Activated naive CD8-positive, alpha-beta T cell treated with anti-CD3 and anti-CD28 coated beads for 36 hours (primary cell): ENCODE results near the gene MAP3K10. TPM values are rescaled to one million over a fixed set of nuclear protein-coding genes. Genes with fewer than 3 reads are reported as not detected.

Experiments
- DNase-seq: peaks from one replicate; pipeline ENCODE4 v3.0.0; 2021
- H3K27ac Mint-ChIP-seq: one replicate; pipeline ENCODE4 v1.8.0; 2022; ENCODE audit warnings: mild to moderate bottlenecking, moderate library complexity, mixed read lengths
- H3K27me3 Mint-ChIP-seq: one replicate; pipeline ENCODE4 v1.8.0; 2022; ENCODE audit warnings: mild to moderate bottlenecking, mixed read lengths
- H3K36me3 Mint-ChIP-seq: one replicate; pipeline ENCODE4 v1.8.0; 2021; ENCODE audit warnings: mild to moderate bottlenecking, mixed read lengths
- H3K4me1 Mint-ChIP-seq: one replicate; pipeline ENCODE4 v1.8.0; 2021; ENCODE audit warnings: mixed read lengths
- H3K4me3 Mint-ChIP-seq: one replicate; pipeline ENCODE4 v1.8.0; 2022; ENCODE audit warnings: mild to moderate bottlenecking, moderate library complexity, mixed read lengths
- H3K9me3 Mint-ChIP-seq: one replicate; pipeline ENCODE4 v1.8.0; 2022; ENCODE audit warnings: mixed read lengths
- total RNA-seq, 2 experiments: library from RNA; stranded (reverse); gene quantifications; one replicate each; pipeline ENCODE4 v1.2.3, GENCODE V29; 2021

MAP3K10 gene
- total RNA-seq, 2 experiments from 2014 or later: 8.3 to 9.3 TPM

- Mint-ChIP-seq H3K36me3 (no peaks in the 10 kb centered on the region), H3K27me3 (peaks cover 5% of the 10 kb centered on the region), H3K4me1 (peaks cover 20% of the 10 kb centered on the region), H3K27ac (no peak overlapping the region), H3K4me3 (no peak overlapping the region), H3K9me3 (no peaks in the 10 kb centered on the region)
- no peak for DNase-seq
Observed at GRCh38 chr19:40232479-40232878, 41.3 kb downstream of the MAP3K10 start.

- DNase-seq: no peak
- Mint-ChIP-seq H3K27me3 (no peaks in the 10 kb centered on the region), H3K4me1 (peaks cover 17% of the 10 kb centered on the region), H3K27ac (no peak overlapping the region), H3K36me3 (peaks cover 3% of the 10 kb centered on the region), H3K9me3 (no peaks in the 10 kb centered on the region), H3K4me3 (no peak overlapping the region)
Observed at GRCh38 chr19:40232949-40233810, 42.0 kb downstream of the MAP3K10 start.

- H3K9me3 Mint-ChIP-seq: no peaks in the 10 kb centered on the region
- H3K36me3 Mint-ChIP-seq: peaks cover 3% of the 10 kb centered on the region
- H3K4me3 Mint-ChIP-seq: no peak overlapping the region
- peaks cover 14% of the 10 kb centered on the region for H3K4me1 Mint-ChIP-seq
- H3K27ac Mint-ChIP-seq: no peak overlapping the region
- DNase-seq: no peak
- no peaks in the 10 kb centered on the region for H3K27me3 Mint-ChIP-seq
Observed at GRCh38 chr19:40233811-40234389, 42.7 kb downstream of the MAP3K10 start.

- H3K4me3 Mint-ChIP-seq: no peak overlapping the region
- no peaks in the 10 kb centered on the region for H3K27me3 Mint-ChIP-seq
- H3K4me1 Mint-ChIP-seq: peaks cover 7% of the 10 kb centered on the region
- no peak overlapping the region for H3K27ac Mint-ChIP-seq
- DNase-seq: no peak
- no peaks in the 10 kb centered on the region for H3K9me3 Mint-ChIP-seq
- H3K36me3 Mint-ChIP-seq: peaks cover 3% of the 10 kb centered on the region
Observed at GRCh38 chr19:40234429-40235237, 43.4 kb downstream of the MAP3K10 start.

GRCh38 chr19:40235238-40236025 is 44.2 kb downstream of the MAP3K10 start:
- DNase-seq: no peak
- no peaks in the 10 kb centered on the region for H3K9me3 Mint-ChIP-seq
- H3K27me3 Mint-ChIP-seq: no peaks in the 10 kb centered on the region
- H3K27ac Mint-ChIP-seq: no peak overlapping the region
- H3K36me3 Mint-ChIP-seq: peaks cover 3% of the 10 kb centered on the region
- H3K4me3 Mint-ChIP-seq: no peak overlapping the region
- H3K4me1 Mint-ChIP-seq: no peaks in the 10 kb centered on the region

- Mint-ChIP-seq H3K36me3 (peaks cover 3% of the 10 kb centered on the region), H3K27me3 (no peaks in the 10 kb centered on the region)
Observed at GRCh38 chr19:40236026-40236355, 44.8 kb downstream of the MAP3K10 start.

GRCh38 chr19:40236366-40236765 is 45.1 kb downstream of the MAP3K10 start:
- Mint-ChIP-seq H3K4me3 (no peak overlapping the region), H3K36me3 (peaks cover 3% of the 10 kb centered on the region)

More at GRCh38 chr19:40236026-40236355, 44.8 kb downstream of the MAP3K10 start:
- H3K4me3 Mint-ChIP-seq: no peak overlapping the region
- no peak for DNase-seq
- no peaks in the 10 kb centered on the region for H3K4me1 Mint-ChIP-seq
- H3K27ac Mint-ChIP-seq: no peak overlapping the region
- no peaks in the 10 kb centered on the region for H3K9me3 Mint-ChIP-seq

GRCh38 chr19:40237791-40238190 is 46.6 kb downstream of the MAP3K10 start:
- Mint-ChIP-seq H3K4me1 (no peaks in the 10 kb centered on the region), H3K27ac (no peak overlapping the region), H3K36me3 (peaks cover 3% of the 10 kb centered on the region), H3K9me3 (no peaks in the 10 kb centered on the region), H3K27me3 (no peaks in the 10 kb centered on the region), H3K4me3 (no peak overlapping the region)
- no peak for DNase-seq

More at GRCh38 chr19:40236366-40236765, 45.1 kb downstream of the MAP3K10 start:
- Mint-ChIP-seq H3K27me3 (no peaks in the 10 kb centered on the region), H3K4me1 (no peaks in the 10 kb centered on the region), H3K9me3 (no peaks in the 10 kb centered on the region), H3K27ac (no peak overlapping the region)
- DNase-seq: no peak

GRCh38 chr19:40238775-40239174 is 47.5 kb downstream of the MAP3K10 start:
- Mint-ChIP-seq H3K4me1 (no peaks in the 10 kb centered on the region), H3K27ac (no peak overlapping the region), H3K36me3 (peaks cover 3% of the 10 kb centered on the region), H3K27me3 (no peaks in the 10 kb centered on the region), H3K4me3 (no peak overlapping the region), H3K9me3 (no peaks in the 10 kb centered on the region)
- DNase-seq: no peak

GRCh38 chr19:40239415-40240226 is 48.4 kb downstream of the MAP3K10 start:
- H3K27ac Mint-ChIP-seq: peak overlapping the region; percentile 63
- DNase-seq: no peak
- peaks cover 3% of the 10 kb centered on the region for H3K36me3 Mint-ChIP-seq
- H3K9me3 Mint-ChIP-seq: no peaks in the 10 kb centered on the region
- H3K4me3 Mint-ChIP-seq: no peak overlapping the region
- H3K27me3 Mint-ChIP-seq: no peaks in the 10 kb centered on the region
- H3K4me1 Mint-ChIP-seq: no peaks in the 10 kb centered on the region

GRCh38 chr19:40240332-40240731 is 49.1 kb downstream of the MAP3K10 start:
- H3K27ac Mint-ChIP-seq: no peak overlapping the region
- no peaks in the 10 kb centered on the region for H3K27me3 Mint-ChIP-seq
- no peak overlapping the region for H3K4me3 Mint-ChIP-seq
- H3K36me3 Mint-ChIP-seq: peaks cover 3% of the 10 kb centered on the region
- no peaks in the 10 kb centered on the region for H3K4me1 Mint-ChIP-seq
- H3K9me3 Mint-ChIP-seq: no peaks in the 10 kb centered on the region
- DNase-seq: no peak

- DNase-seq: no peak
- H3K27me3 Mint-ChIP-seq: no peaks in the 10 kb centered on the region
- no peaks in the 10 kb centered on the region for H3K9me3 Mint-ChIP-seq
- H3K4me1 Mint-ChIP-seq: peaks cover under 1% of the 10 kb centered on the region
- no peak overlapping the region for H3K27ac Mint-ChIP-seq
- H3K36me3 Mint-ChIP-seq: peaks cover 3% of the 10 kb centered on the region
- no peak overlapping the region for H3K4me3 Mint-ChIP-seq
Observed at GRCh38 chr19:40241125-40241808, 50.0 kb downstream of the MAP3K10 start.

GRCh38 chr19:40241809-40242384 is 50.7 kb downstream of the MAP3K10 start:
- H3K9me3 Mint-ChIP-seq: no peaks in the 10 kb centered on the region
- H3K27ac Mint-ChIP-seq: no peak overlapping the region
- H3K4me3 Mint-ChIP-seq: no peak overlapping the region
- peaks cover 3% of the 10 kb centered on the region for H3K4me1 Mint-ChIP-seq
- DNase-seq: no peak
- no peaks in the 10 kb centered on the region for H3K27me3 Mint-ChIP-seq
- H3K36me3 Mint-ChIP-seq: peaks cover 3% of the 10 kb centered on the region
